Rectal smooth muscle tissue (tissue), 1 donor: ENCODE data around the gene SFSWAP.

Source experiments
- H3K27ac ChIP-seq: one replicate; pipeline ENCODE4 v1.7.0; 2013; ENCODE audit warnings: low read depth, low read length, inconsistent platforms
- H3K27me3 ChIP-seq: one replicate; pipeline ENCODE4 v1.7.0; 2013; ENCODE audit warnings: low read length; ENCODE audit not compliant: control insufficient read depth, insufficient read depth
- H3K36me3 ChIP-seq: one replicate; pipeline ENCODE4 v1.7.0; 2013; ENCODE audit warnings: low read length; ENCODE audit not compliant: control insufficient read depth, insufficient read depth
- H3K4me1 ChIP-seq: one replicate; pipeline ENCODE4 v1.7.0; 2013; ENCODE audit warnings: low read length; ENCODE audit not compliant: control insufficient read depth, insufficient read depth
- H3K4me3 ChIP-seq: one replicate; pipeline ENCODE4 v1.7.0; 2013; ENCODE audit warnings: low read length
- H3K9ac ChIP-seq: one replicate; pipeline ENCODE4 v1.7.0; 2013; ENCODE audit warnings: low read length

SFSWAP gene

DNA sequence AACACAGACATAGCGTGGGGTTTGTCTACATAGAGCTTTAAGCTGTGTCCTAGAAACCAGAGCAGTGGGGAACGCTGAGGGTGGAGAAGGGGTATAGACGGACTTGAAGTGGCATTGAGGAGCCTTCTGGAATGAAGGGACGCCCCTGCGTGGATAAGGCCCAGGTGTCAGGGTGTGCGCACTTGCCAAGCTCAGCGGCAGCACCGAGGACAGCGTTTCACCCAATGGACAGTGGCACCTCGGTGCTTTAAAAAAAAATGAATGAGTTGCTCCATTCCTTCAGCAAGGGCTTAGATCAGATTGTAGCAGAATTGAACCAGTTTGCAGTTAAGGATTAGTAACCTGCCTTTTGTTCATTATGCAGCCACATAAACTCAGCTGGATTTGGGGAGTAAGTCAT, 83.7 kb downstream of the SFSWAP start:
- H3K27me3 ChIP-seq, result no peaks in the 10 kb centered on the region
- no peak overlapping the region for H3K4me3 ChIP-seq
- H3K36me3 ChIP-seq, result peaks cover 31% of the 10 kb centered on the region
- H3K27ac ChIP-seq, result no peak overlapping the region
- no peaks in the 10 kb centered on the region for H3K4me1 ChIP-seq
- no peak overlapping the region for H3K9ac ChIP-seq

DNA sequence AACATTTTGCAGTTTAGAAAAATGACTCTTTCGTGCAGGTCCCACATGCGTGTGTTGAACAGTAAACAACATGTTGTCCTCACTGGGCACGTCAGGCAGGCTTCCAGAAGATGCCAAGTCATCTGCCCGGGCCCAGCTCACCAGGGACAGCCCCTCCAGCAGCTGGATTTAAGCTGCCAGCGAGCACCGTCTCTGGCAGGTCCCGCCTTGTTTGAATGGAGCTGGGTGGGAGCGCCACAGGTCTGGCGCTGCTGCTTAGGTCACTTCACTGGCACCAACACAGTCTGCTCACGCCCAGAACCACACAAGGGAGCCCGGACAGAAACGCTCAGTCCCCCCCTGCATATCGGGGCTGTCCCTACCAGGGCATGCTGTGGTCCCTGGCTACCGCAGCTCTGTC, 84.2 kb downstream of the SFSWAP start:
- Histone ChIP-seq H3K9ac (no peak overlapping the region), H3K27me3 (no peaks in the 10 kb centered on the region)

DNA sequence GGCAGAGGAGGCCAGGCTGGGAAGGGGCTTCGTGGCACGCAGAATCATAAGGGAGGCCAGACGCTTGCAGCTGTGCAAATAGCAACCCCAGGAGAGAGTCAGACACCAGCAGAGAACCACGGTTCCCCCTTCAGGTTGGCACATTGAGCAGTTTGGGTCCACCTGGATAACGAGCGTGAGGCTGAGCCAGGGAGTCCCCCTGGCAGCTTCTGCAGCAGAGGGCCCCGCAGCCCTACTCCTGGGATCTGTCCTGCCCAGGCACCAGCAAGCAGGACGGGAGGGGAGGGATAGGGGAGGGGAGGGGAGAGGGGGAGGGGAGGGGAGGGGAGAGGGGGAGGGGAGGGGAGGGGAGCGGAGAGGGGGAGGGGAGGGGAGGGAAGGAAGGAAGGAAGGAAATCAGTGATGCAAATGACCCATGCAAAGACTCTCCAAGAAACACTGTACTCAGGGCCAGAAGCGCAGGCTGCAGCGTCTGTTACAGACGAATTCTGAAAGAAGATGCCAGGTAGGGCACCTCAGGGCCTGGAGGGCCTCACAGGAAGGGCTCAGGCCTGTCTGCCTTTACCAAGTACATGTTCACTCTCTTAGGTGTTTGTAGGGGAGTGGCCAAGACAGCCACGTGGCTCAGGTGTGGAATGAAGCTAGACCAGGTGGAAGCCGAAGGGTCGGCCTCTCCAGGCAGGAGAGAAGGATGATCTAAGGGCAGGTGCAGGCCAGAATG, 85.0 kb downstream of the SFSWAP start:
- Histone ChIP-seq H3K27ac (no peak overlapping the region), H3K4me3 (no peak overlapping the region), H3K4me1 (no peaks in the 10 kb centered on the region), H3K36me3 (peaks cover 33% of the 10 kb centered on the region), H3K27me3 (no peaks in the 10 kb centered on the region), H3K9ac (no peak overlapping the region)

More for the DNA sequence above, 84.2 kb downstream of the SFSWAP start:
- Histone ChIP-seq H3K27ac (no peak overlapping the region), H3K4me3 (no peak overlapping the region), H3K4me1 (no peaks in the 10 kb centered on the region), H3K36me3 (peaks cover 33% of the 10 kb centered on the region)

DNA sequence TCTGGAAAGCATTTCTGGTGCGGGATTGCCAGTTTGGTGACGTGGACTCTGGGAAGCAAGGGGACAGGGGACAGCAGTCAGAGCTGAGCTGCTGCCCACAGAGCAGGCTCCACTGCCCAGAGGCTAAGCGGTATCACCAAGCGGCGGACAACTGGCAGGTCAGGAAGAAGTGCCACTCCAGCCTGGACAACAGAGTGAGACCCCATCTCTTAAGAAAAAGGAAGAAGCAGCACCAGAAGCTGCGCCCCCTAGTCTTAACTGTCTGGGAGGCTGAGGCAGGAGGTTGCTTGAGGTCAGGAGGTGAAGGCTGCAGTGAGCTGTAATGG, 85.5 kb downstream of the SFSWAP start:
- Histone ChIP-seq H3K4me1 (no peaks in the 10 kb centered on the region), H3K36me3 (peaks cover 33% of the 10 kb centered on the region), H3K9ac (no peak overlapping the region), H3K4me3 (no peak overlapping the region), H3K27ac (no peak overlapping the region), H3K27me3 (no peaks in the 10 kb centered on the region)

DNA sequence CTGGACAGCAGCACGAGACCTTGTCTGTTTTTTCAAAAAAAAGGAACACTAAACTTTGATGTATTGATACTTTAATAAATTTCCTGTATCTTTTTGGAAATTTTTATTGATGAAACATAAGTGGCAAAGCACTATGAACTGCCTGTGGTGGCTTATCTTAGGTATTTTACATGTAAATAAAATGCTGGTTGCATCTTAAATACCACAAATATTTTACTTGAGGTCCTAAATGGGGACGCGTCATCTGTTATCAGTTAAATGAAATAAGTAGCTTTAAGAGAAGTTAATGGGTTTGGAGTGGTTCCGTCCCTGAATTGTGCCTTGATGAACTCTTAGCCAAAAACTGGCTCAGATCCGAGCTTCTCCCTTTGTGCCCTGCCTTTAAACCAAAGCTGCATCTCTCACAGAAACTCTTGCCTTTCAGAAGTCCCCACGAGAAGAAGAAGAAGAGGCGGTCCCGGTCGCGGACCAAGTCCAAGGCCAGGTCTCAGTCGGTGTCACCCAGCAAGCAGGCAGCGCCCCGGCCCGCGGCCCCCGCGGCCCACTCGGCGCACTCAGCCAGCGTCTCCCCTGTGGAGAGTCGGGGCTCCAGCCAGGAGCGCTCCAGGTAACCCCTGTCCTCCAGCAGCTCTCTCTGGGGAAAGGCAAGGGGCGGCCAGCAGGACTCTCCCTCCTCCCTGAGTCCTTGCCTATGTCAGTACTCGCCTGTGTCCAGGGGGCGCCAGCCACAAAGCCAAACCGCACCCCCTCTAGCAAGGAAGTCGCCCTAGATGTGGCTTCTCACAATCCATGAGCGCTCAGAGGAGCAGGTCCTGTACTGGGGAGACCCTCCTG, 86.1 kb downstream of the SFSWAP start:
- no peak overlapping the region for H3K9ac ChIP-seq
- H3K27me3 ChIP-seq, result no peaks in the 10 kb centered on the region
- H3K36me3 ChIP-seq, result peaks cover 34% of the 10 kb centered on the region
- H3K4me3 ChIP-seq, result no peak overlapping the region
- no peak overlapping the region for H3K27ac ChIP-seq
- H3K4me1 ChIP-seq, result no peaks in the 10 kb centered on the region

DNA sequence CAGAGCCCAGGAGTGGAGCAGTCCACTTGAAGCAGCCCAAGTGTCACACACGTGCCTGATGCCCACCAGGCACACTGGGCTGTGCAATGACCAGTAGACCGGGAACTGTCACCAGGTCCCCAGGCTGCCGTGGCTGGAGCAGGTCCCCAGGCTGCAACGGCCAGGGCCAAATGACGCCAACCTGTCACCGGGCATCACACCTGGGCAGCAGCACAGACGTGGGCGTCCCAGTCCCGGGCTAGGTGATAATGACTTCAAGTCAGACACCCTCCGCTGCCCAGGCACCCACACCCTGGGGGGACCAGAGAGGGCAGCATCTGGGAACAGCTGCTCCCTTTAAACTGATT, 86.7 kb downstream of the SFSWAP start:
- Histone ChIP-seq H3K4me1 (no peaks in the 10 kb centered on the region), H3K27ac (no peak overlapping the region), H3K36me3 (peaks cover 35% of the 10 kb centered on the region), H3K4me3 (no peak overlapping the region), H3K27me3 (no peaks in the 10 kb centered on the region), H3K9ac (no peak overlapping the region)

DNA sequence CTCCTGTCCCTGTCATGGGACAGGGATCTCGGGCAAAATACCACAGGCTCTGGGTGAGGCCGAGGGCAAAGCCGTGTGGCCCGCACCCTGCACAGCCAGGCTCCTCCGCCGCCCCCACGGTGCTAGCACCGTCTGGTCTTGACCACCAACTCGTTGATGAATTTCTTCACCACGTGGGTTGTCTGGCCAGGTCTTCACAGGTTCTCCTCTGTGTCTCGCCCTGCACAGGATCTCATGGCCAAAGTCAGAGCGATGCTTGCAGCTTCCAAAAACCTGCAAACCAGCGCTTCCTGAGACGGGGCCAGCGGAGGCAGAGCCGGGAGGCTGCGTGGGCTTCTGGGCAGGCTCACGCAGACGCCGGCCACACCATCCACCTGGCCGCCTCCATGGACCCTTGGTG, 88.3 kb downstream of the SFSWAP start:
- Histone ChIP-seq H3K9ac (no peak overlapping the region), H3K4me3 (no peak overlapping the region), H3K27me3 (no peaks in the 10 kb centered on the region), H3K27ac (no peak overlapping the region), H3K4me1 (no peaks in the 10 kb centered on the region), H3K36me3 (peaks cover 32% of the 10 kb centered on the region)

DNA sequence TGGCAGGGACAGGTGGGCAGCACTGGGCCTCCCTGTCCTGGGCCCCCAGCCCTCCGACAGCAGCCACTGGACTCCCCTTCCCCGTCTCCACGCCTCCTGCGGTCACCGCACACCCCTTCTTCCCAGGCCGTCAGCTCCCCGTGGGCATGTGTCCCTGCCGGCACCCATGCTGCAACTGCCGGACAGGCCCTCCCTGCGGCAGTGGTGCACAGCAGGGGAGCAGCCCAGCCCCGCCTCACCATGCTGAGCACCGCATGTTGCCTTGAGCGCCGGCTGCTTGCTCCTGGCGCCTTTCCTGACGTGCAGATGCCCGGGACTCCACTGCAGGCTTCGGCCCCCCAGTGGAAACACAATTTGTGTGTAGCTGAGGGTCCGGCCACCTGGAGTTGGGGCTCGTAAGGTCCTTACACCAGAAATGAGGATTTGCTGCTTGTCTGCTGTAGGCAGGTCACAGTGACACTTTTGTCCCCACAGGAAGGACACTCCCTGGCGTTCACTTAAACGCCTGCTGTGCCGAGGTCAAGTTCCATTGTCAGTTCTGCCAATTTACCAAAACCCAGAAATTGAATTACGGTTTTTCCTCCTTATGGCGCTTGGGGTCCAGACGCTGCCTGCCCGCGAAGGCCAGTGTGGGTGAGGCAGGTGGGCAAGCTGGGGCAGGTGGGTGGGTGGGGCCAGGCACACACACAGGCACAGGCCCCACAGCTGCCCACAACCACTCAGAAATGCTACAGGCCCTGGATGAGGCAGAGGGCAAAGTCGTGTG, 89.1 kb downstream of the SFSWAP start:
- no peak overlapping the region for H3K4me3 ChIP-seq

DNA sequence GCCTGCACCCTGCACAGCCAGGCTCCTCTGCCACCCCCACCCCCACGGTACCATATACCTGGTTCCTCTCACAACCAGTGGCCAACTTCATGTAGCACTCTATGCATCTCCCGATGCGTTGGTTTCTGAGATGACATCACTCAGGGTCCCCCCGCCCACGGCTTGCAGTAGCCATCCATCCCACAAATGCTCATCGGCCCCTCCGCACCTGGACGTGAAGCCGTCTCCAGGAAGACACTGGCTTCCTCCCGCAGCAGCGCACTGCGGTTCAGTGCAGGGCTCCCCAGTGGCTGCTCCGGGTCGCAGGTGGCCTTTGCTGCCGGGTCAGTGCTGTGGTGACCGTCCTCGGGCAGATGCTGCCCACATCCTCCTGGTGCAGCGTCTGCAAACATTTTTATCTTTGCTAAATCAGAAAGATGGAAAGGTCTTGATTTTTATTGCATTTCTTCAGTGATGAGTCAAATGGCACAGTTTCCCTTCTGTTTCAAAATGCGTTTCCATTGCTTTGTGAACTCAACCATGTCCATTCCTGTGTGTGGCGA, 89.8 kb downstream of the SFSWAP start:
- Histone ChIP-seq H3K4me1 (no peaks in the 10 kb centered on the region), H3K27me3 (no peaks in the 10 kb centered on the region), H3K9ac (no peak overlapping the region), H3K36me3 (peaks cover 29% of the 10 kb centered on the region), H3K4me3 (no peak overlapping the region), H3K27ac (no peak overlapping the region)

More for the DNA sequence above, 89.1 kb downstream of the SFSWAP start:
- Histone ChIP-seq H3K4me1 (no peaks in the 10 kb centered on the region), H3K36me3 (peaks cover 29% of the 10 kb centered on the region), H3K9ac (no peak overlapping the region), H3K27ac (no peak overlapping the region), H3K27me3 (no peaks in the 10 kb centered on the region)

DNA sequence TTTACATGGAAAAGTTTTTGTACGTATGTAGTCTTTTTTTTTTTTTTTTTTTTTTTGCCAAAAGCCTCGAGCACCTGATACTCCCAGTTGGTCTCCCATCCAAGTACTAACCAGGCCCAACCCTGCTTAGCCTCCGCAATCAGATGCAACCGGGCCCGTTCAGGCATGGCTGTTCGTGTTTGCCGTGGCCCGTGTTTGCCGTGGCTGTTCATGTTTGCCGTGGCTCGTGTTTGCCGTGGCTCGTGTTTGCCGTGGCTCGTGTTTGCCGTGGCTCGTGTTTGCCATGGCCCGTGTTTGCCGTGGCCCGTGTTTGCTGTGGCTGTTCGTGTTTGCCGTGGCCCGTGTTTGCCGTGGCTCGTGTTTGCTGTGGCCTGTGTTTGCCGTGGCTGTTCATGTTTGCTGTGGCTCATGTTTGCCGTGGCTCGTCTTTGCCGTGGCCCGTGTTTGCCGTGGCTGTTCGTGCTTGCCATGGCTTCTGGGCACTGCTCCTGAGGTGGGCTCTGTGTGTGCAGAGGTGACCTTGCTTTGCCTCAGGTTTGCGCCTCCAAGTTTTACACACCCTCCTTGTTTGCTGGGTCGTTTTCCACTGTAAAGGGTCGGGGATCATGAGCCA, 90.5 kb downstream of the SFSWAP start:
- Histone ChIP-seq H3K4me1 (no peaks in the 10 kb centered on the region), H3K27ac (no peak overlapping the region), H3K9ac (no peak overlapping the region), H3K36me3 (peaks cover 29% of the 10 kb centered on the region), H3K4me3 (no peak overlapping the region), H3K27me3 (no peaks in the 10 kb centered on the region)

DNA sequence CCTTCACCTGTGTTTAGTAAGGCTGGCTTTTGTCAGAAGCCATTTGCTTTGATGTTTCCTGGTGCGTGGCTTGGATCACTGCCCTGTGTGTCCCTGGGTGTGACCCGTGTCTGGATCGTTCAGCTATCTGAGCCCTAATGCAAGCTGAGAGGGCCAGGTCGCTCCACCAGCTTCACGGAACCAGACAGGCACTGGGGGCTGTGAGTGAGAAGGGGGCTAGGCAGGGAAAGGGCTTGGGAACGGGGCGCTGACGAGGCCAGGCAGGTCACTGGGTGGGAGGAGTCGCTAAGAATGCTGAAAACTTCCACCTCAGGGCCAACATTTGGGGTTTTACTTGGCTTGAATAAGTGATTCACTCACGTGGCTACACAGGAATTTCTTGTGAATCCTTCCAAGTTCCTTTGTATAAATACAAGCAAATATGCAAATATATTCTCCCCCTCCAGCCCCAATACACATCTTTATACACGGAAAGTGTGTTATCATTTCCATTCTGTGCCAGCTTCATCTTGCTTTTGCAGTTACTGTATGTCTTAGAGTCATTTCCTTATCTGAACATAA, 93.2 kb downstream of the SFSWAP start:
- H3K27me3 ChIP-seq, result no peaks in the 10 kb centered on the region
- no peak overlapping the region for H3K27ac ChIP-seq
- no peak overlapping the region for H3K4me3 ChIP-seq
- H3K9ac ChIP-seq, result no peak overlapping the region
- H3K36me3 ChIP-seq, result peaks cover 16% of the 10 kb centered on the region
- H3K4me1 ChIP-seq, result no peaks in the 10 kb centered on the region

DNA sequence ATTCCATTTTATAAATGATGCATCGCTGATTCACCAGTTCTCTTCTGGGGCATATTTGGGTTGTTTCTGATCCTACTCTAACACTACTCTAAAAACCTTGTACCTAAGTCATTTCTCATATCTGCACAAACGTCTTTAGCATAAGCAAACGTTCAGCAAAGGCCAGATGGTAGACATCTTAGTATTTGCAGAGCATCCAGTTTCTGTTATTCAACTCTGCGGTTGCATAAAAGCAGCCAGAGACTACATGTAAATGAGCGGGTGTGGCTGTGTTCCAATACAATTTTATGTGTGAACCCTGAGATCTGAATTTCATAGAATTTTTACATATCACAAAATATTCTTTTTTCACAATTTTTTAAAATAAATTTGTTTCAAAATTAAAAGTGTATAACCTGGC, 94.5 kb downstream of the SFSWAP start:
- Histone ChIP-seq H3K4me1 (no peaks in the 10 kb centered on the region), H3K27ac (no peak overlapping the region), H3K27me3 (no peaks in the 10 kb centered on the region), H3K4me3 (no peak overlapping the region), H3K9ac (no peak overlapping the region), H3K36me3 (peaks cover 7% of the 10 kb centered on the region)
